Activated B cell treated with CpG ODN at 0.5 μM for 24 hours (primary cell): ENCODE results near the gene ANP32A. TPM values are rescaled to one million over a fixed set of nuclear protein-coding genes. Genes with fewer than 3 reads are reported as not detected.

ENCODE experiments used
- ATAC-seq: fragments of 200-7000 bp; cut with Tn5 transposase; one replicate; pipeline ENCODE4 v1.10.0; 2021; ENCODE audit warnings: low read depth, mild to moderate bottlenecking, moderate library complexity
- CTCF ChIA-PET: fragments of 350-600 bp; sonication (Branson Sonifier 250); formaldehyde crosslinking; loops from one replicate; lab custom pipeline; 2021; ENCODE audit warnings: antibody characterized with exemption; lab: Charles Lee
- POLR2A ChIA-PET: fragments of 350-600 bp; sonication (Branson Sonifier 250); formaldehyde crosslinking; loops from one replicate; lab custom pipeline; 2021; ENCODE audit warnings: antibody characterized with exemption; lab: Charles Lee
- DNase-seq: peaks from one replicate; pipeline ENCODE4 v3.0.0; 2022
- H3K27ac Mint-ChIP-seq: one replicate; pipeline ENCODE4 v1.8.0; 2020; ENCODE audit warnings: mixed read lengths
- H3K27me3 Mint-ChIP-seq: one replicate; pipeline ENCODE4 v1.8.0; 2021; ENCODE audit warnings: mixed read lengths
- H3K36me3 Mint-ChIP-seq: one replicate; pipeline ENCODE4 v1.8.0; 2021; ENCODE audit warnings: low read depth, mixed read lengths
- H3K4me1 Mint-ChIP-seq: one replicate; pipeline ENCODE4 v1.8.0; 2021; ENCODE audit warnings: mixed read lengths
- H3K4me3 Mint-ChIP-seq: one replicate; pipeline ENCODE4 v1.8.0; 2020; ENCODE audit warnings: mild to moderate bottlenecking, mixed read lengths
- H3K9me3 Mint-ChIP-seq: one replicate; pipeline ENCODE4 v1.8.0; 2020; ENCODE audit warnings: mixed read lengths
- CTCF ChIP-seq: fragments of 200-600 bp; IDR thresholded peaks from one replicate; pipeline ENCODE4 v1.8.0; 2022; ENCODE audit warnings: antibody characterized with exemption, mild to moderate bottlenecking
- intact Hi-C: fragments of 100-400 bp; cut with micrococcal nuclease; formaldehyde crosslinking; loops from one replicate; pipeline ENCODE4 v1.15.1; 2024
- total RNA-seq: library from RNA; stranded (reverse); gene quantifications from 2 replicates; pipeline ENCODE4 v1.2.3, GENCODE V29; 2022

Gene ANP32A
- total RNA-seq, 1 donor from 2014 or later = 199 TPM

GRCh38 chr15:68782589-68783161 lies 38.0 kb downstream of the ANP32A start:
- no peak for DNase-seq
- Mint-ChIP-seq H3K9me3 (no peaks in the 10 kb centered on the region), H3K27ac (peak overlapping the region; percentile 20), H3K4me1 (peaks cover 25% of the 10 kb centered on the region), H3K4me3 (no peak overlapping the region), H3K27me3 (no peaks in the 10 kb centered on the region), H3K36me3 (peaks cover 90% of the 10 kb centered on the region)
- POLR2A ChIA-PET = interaction anchor here (3.8 kb wide), 1 partner anchor 37 kb away, joined by 21 read pairs; the partner anchor contains the start of gene ANP32A
- TF ChIP-seq CTCF = no peak
- peak; percentile 47 for ATAC-seq
- CTCF ChIA-PET = interaction anchor here (0.7 to 4.1 kb wide), 6 partner anchors 12 to 530 kb away, joined by 3 to 60 read pairs (median 11); no protein-coding TSS in a partner anchor
- intact Hi-C loops = loop anchor here (1.0 to 5.0 kb wide), 6 partner anchors 34 to 230 kb away; no protein-coding TSS in a partner anchor

GRCh38 chr15:68781766-68782588 lies 38.7 kb downstream of the ANP32A start:
- ATAC-seq (no peak), DNase-seq (no peak)
- Mint-ChIP-seq H3K27ac (no peak overlapping the region), H3K36me3 (peaks cover 86% of the 10 kb centered on the region), H3K27me3 (no peaks in the 10 kb centered on the region), H3K9me3 (no peaks in the 10 kb centered on the region), H3K4me3 (peak overlapping the region; percentile 5), H3K4me1 (peaks cover 21% of the 10 kb centered on the region)
- ChIA-PET POLR2A (interaction anchor here (1.0 kb wide), 1 partner anchor 37 kb away, joined by 18 read pairs; no protein-coding TSS in a partner anchor), CTCF (interaction anchor here (0.7 to 4.1 kb wide), 6 partner anchors 47 to 529 kb away, joined by 3 to 41 read pairs (median 4); no protein-coding TSS in a partner anchor)
- no peak for TF ChIP-seq CTCF
- intact Hi-C loops = loop anchor here (2.0 to 5.0 kb wide), 3 partner anchors 35 to 230 kb away; no protein-coding TSS in a partner anchor

- Mint-ChIP-seq H3K27me3 (no peaks in the 10 kb centered on the region), H3K27ac (no peak overlapping the region), H3K4me3 (no peak overlapping the region), H3K36me3 (peaks cover 78% of the 10 kb centered on the region), H3K4me1 (peaks cover 21% of the 10 kb centered on the region), H3K9me3 (no peaks in the 10 kb centered on the region)
- no peak for TF ChIP-seq CTCF
- ChIA-PET CTCF (interaction anchor here (0.9 to 2.4 kb wide), 4 partner anchors 48 to 98 kb away, joined by 3 to 15 read pairs (median 4); no protein-coding TSS in a partner anchor), POLR2A (interaction anchor here (0.7 to 1.0 kb wide), 2 partner anchors 32 to 38 kb away, joined by 4 to 18 read pairs; no protein-coding TSS in a partner anchor)
- intact Hi-C loops = loop anchor here (5.0 kb wide), 1 partner anchor 229 kb away; no protein-coding TSS in a partner anchor
- ATAC-seq = no peak
- no peak for DNase-seq
Observed at GRCh38 chr15:68781217-68781616, 39.5 kb downstream of the ANP32A start.

GRCh38 chr15:68778876-68779275 lies 41.8 kb downstream of the ANP32A start:
- H3K27me3 Mint-ChIP-seq = no peaks in the 10 kb centered on the region
- DNase-seq = no peak
- intact Hi-C loops = no loop called here
- no peak for ATAC-seq
- no peak for TF ChIP-seq CTCF
- H3K4me1 Mint-ChIP-seq = peaks cover 21% of the 10 kb centered on the region
- CTCF ChIA-PET = interaction anchor here (2.3 kb wide), 1 partner anchor 50 kb away, joined by 9 read pairs; no protein-coding TSS in a partner anchor
- no peak overlapping the region for H3K27ac Mint-ChIP-seq
- POLR2A ChIA-PET = no interaction called here
- peaks cover 57% of the 10 kb centered on the region for H3K36me3 Mint-ChIP-seq
- no peak overlapping the region for H3K4me3 Mint-ChIP-seq
- no peaks in the 10 kb centered on the region for H3K9me3 Mint-ChIP-seq
